SK-N-SH treated with all-trans-retinoic acid at 6 μM for 48 hours (cell line): Measurements from ENCODE around the gene PVALB.

Source experiments
- ATAC-seq: fragments of 200-7000 bp; cut with Tn5 transposase; 3 replicates; pipeline ENCODE4 v1.9.1; 2020; ENCODE audit warnings: mild to moderate bottlenecking, moderate library complexity
- BACH2 ChIP-seq: fragments of 250-450 bp; sonication (Bioruptor Pico); IDR thresholded peaks from 2 replicates; pipeline ENCODE4 v1.9.0; 2021; ENCODE audit warnings: mild to moderate bottlenecking, borderline replicate concordance
- ESRRG ChIP-seq: fragments of 250-450 bp; sonication (Bioruptor Pico); IDR thresholded peaks from 2 replicates; pipeline ENCODE4 v1.6.1; 2021; ENCODE audit warnings: mild to moderate bottlenecking
- GLIS3 ChIP-seq: fragments of 250-450 bp; sonication (Bioruptor Pico); IDR thresholded peaks from 2 replicates; pipeline ENCODE4 v1.5.0; 2020; ENCODE audit warnings: mild to moderate bottlenecking, moderate library complexity
- ISL1 ChIP-seq: fragments of 250-450 bp; sonication (Bioruptor Pico); IDR thresholded peaks from 2 replicates; pipeline ENCODE4 v2.1.2; 2022; ENCODE audit warnings: mild to moderate bottlenecking, moderate library complexity
- PPARA ChIP-seq: fragments of 250-450 bp; sonication (Bioruptor Pico); IDR thresholded peaks from 2 replicates; pipeline ENCODE4 v1.5.0; 2020; ENCODE audit warnings: mild to moderate bottlenecking, borderline replicate concordance
- RARB ChIP-seq: fragments of 250-450 bp; sonication (Bioruptor Pico); IDR thresholded peaks from 2 replicates; pipeline ENCODE4 v1.8.0; 2021; ENCODE audit warnings: mild to moderate bottlenecking, moderate library complexity
- TCF4 ChIP-seq: fragments of 250-450 bp; sonication (Bioruptor Pico); IDR thresholded peaks from 2 replicates; pipeline ENCODE4 v1.8.0; 2021; ENCODE audit warnings: mild to moderate bottlenecking, moderate library complexity, borderline replicate concordance
- TOX ChIP-seq: fragments of 250-450 bp; sonication (Bioruptor Pico); IDR thresholded peaks from 2 replicates; pipeline ENCODE4 v1.8.0; 2021; ENCODE audit warnings: mild to moderate bottlenecking, moderate library complexity, borderline replicate concordance
- ZC3H10 ChIP-seq: fragments of 250-450 bp; sonication (Bioruptor Pico); IDR thresholded peaks from 2 replicates; pipeline ENCODE4 v1.5.1; 2021; ENCODE audit warnings: mild to moderate bottlenecking, moderate library complexity
- ZFP3 ChIP-seq: fragments of 250-450 bp; sonication (Bioruptor Pico); IDR thresholded peaks from 2 replicates; pipeline ENCODE4 v1.5.0; 2020; ENCODE audit warnings: mild to moderate bottlenecking, moderate library complexity
- ZFP30 ChIP-seq: fragments of 450-650 bp; formaldehyde crosslinking; IDR thresholded peaks from 2 replicates; pipeline ENCODE4 v1.5.0; 2022; ENCODE audit warnings: mild to moderate bottlenecking, moderate library complexity
- ZNF70 ChIP-seq: fragments of 450-650 bp; formaldehyde crosslinking; IDR thresholded peaks from 2 replicates; pipeline ENCODE4 v1.5.0; 2020; ENCODE audit warnings: mild to moderate bottlenecking, moderate library complexity
- ZNF8 ChIP-seq: fragments of 450-650 bp; formaldehyde crosslinking; IDR thresholded peaks from 2 replicates; pipeline ENCODE4 v1.5.0; 2020; ENCODE audit warnings: mild to moderate bottlenecking, moderate library complexity
- TF ChIP-seq, protein P1 (sequence below): fragments of 250-450 bp; sonication (Bioruptor Pico); IDR thresholded peaks from 2 replicates; pipeline ENCODE4 v1.5.1; 2021; ENCODE audit warnings: mild to moderate bottlenecking, moderate library complexity
- TF ChIP-seq, protein P2 (sequence below): fragments of 250-450 bp; sonication (Bioruptor Pico); IDR thresholded peaks from 2 replicates; pipeline ENCODE4 v1.8.0; 2020; ENCODE audit warnings: mild to moderate bottlenecking, moderate library complexity, borderline replicate concordance
- TF ChIP-seq, protein P3 (sequence below): fragments of 250-450 bp; sonication (Bioruptor Pico); IDR thresholded peaks from 2 replicates; pipeline ENCODE4 v1.5.0; 2020; ENCODE audit warnings: mild to moderate bottlenecking, moderate library complexity
- TF ChIP-seq, protein P4 (sequence below): fragments of 250-450 bp; sonication (Bioruptor Pico); IDR thresholded peaks from 2 replicates; pipeline ENCODE4 v1.5.1; 2020; ENCODE audit warnings: low read depth, mild to moderate bottlenecking, moderate library complexity

PVALB gene

DNA sequence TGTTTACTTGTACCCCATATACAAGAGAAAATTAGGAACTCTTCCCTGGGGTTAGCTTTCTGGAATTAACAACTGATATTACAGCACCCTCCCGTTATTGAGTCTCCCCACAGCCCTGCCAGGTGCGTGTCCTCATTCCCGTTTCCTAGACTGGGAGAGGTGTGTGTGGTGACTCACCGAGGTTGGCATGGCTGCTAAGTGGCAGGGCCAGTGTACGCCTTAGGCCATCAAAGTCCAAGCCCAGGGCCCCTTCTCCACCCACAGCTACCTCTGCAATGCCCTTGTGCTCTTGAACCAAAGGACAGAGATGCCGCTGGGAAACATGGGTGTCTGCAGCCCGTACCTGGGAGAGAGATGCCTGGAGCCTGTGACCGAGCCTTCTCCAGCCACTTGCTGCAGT is 53.3 kb downstream of the PVALB start (continued):
- TF ChIP-seq, protein P1, sequence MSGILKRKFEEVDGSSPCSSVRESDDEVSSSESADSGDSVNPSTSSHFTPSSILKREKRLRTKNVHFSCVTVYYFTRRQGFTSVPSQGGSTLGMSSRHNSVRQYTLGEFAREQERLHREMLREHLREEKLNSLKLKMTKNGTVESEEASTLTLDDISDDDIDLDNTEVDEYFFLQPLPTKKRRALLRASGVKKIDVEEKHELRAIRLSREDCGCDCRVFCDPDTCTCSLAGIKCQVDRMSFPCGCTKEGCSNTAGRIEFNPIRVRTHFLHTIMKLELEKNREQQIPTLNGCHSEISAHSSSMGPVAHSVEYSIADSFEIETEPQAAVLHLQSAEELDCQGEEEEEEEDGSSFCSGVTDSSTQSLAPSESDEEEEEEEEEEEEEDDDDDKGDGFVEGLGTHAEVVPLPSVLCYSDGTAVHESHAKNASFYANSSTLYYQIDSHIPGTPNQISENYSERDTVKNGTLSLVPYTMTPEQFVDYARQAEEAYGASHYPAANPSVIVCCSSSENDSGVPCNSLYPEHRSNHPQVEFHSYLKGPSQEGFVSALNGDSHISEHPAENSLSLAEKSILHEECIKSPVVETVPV, result no peak
- no peak for TF ChIP-seq ZNF70 (CRISPR knock-in tag)
- no peak for TF ChIP-seq BACH2 (CRISPR knock-in tag)
- TF ChIP-seq ZFP30 (CRISPR knock-in tag), result no peak
- TF ChIP-seq, protein P2, sequence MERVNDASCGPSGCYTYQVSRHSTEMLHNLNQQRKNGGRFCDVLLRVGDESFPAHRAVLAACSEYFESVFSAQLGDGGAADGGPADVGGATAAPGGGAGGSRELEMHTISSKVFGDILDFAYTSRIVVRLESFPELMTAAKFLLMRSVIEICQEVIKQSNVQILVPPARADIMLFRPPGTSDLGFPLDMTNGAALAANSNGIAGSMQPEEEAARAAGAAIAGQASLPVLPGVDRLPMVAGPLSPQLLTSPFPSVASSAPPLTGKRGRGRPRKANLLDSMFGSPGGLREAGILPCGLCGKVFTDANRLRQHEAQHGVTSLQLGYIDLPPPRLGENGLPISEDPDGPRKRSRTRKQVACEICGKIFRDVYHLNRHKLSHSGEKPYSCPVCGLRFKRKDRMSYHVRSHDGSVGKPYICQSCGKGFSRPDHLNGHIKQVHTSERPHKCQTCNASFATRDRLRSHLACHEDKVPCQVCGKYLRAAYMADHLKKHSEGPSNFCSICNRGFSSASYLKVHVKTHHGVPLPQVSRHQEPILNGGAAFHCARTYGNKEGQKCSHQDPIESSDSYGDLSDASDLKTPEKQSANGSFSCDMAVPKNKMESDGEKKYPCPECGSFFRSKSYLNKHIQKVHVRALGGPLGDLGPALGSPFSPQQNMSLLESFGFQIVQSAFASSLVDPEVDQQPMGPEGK (CRISPR knock-in tag), result no peak
- TF ChIP-seq, all 23 proteins: peak for 0

DNA sequence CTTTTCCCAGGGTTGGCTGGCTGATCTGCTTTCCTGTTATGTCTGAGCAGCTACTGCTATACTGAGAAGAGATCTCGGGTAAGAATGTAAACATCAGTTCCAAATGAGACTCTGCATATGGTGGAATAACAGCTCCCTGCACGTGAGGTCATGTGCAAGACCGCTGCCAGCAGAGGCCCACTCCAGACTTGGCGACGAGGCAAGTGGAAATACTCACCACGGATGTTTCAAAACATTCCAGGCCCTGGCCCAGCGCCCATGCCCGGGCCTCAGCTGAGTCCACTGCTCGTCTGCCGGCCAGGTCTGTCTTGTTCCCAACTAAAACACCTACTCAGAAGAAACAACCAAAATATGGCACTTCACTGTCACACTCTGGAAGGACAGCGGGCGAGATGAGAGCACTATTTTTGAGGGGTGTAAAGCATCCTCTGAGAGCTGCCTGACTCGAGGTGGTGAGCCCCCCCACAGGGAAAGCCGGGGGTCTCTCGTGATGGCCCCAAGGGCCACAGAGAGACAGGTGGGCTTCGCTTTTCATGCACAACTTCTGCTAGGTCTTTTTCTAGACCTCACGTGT is 54.1 kb downstream of the PVALB start:
- no peak for ATAC-seq
- TF ChIP-seq ZC3H10 (CRISPR knock-in tag) (no peak), RARB (CRISPR knock-in tag) (no peak), BACH2 (CRISPR knock-in tag) (no peak)
- TF ChIP-seq, protein P2 (CRISPR knock-in tag), result no peak
- TF ChIP-seq, protein P3, sequence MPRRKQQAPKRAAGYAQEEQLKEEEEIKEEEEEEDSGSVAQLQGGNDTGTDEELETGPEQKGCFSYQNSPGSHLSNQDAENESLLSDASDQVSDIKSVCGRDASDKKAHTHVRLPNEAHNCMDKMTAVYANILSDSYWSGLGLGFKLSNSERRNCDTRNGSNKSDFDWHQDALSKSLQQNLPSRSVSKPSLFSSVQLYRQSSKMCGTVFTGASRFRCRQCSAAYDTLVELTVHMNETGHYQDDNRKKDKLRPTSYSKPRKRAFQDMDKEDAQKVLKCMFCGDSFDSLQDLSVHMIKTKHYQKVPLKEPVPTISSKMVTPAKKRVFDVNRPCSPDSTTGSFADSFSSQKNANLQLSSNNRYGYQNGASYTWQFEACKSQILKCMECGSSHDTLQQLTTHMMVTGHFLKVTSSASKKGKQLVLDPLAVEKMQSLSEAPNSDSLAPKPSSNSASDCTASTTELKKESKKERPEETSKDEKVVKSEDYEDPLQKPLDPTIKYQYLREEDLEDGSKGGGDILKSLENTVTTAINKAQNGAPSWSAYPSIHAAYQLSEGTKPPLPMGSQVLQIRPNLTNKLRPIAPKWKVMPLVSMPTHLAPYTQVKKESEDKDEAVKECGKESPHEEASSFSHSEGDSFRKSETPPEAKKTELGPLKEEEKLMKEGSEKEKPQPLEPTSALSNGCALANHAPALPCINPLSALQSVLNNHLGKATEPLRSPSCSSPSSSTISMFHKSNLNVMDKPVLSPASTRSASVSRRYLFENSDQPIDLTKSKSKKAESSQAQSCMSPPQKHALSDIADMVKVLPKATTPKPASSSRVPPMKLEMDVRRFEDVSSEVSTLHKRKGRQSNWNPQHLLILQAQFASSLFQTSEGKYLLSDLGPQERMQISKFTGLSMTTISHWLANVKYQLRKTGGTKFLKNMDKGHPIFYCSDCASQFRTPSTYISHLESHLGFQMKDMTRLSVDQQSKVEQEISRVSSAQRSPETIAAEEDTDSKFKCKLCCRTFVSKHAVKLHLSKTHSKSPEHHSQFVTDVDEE, result no peak

DNA sequence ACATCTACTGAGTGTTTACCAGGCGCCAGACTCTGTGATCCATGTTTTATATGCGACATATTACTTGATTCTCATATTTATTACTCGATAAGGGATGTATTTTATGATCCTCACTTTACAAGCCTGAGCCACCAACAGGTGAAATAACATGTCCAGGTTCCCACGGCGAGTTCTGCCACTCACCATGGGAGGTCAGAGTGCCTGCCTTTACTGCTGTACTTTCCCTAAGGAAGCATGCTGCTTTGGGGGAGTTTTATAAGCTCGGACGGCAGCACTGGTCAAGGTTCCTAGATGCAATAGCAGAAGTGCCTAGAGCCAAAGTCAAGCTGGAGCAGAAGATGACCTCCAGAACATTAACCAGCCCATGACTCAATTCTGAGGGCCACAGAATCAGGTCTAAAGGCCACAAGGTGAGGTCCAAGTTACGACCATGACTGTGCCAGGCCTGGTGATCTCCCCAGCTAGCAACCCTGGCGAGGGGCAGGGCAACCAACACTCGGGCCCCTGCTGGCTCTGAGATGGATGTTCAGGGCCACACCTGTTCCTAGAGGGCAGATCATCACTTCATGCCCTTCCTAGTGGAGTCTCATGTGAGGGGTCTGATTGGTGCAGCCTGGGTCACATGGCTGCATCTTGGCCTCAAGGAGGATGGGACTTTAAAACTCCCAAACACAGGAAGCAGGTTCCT is 55.1 kb downstream of the PVALB start:
- no peak for TF ChIP-seq ZFP30 (CRISPR knock-in tag)
- ATAC-seq, result no peak

DNA sequence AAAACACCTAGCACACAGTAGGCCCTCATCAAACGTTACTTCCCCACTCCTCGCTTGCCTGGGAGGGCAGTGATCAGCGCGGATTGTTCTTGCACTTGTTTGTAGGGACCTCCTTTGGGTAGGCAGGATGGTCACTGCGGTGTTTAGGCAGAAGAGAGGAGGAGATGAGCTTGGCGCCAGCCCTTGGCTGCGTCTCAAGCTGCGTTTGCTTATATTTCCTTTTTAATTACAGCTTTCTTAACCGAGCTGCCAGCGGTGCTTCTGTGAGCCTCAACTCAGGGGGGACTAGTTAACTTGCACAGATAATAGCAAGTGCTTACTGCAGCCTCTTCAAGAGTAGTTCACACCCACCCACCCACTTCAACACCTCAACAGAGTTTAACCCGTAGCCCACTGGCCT is 56.0 kb downstream of the PVALB start:
- ATAC-seq, result no peak
- TF ChIP-seq, protein P3, result no peak
- TF ChIP-seq PPARA (CRISPR knock-in tag), result no peak
- TF ChIP-seq ZFP30 (CRISPR knock-in tag), result no peak
- TF ChIP-seq, protein P1, result no peak
- TF ChIP-seq ZNF8 (CRISPR knock-in tag), result no peak
- TF ChIP-seq ESRRG (CRISPR knock-in tag), result no peak
- no peak for TF ChIP-seq ZNF70 (CRISPR knock-in tag)
- no peak for TF ChIP-seq ISL1 (CRISPR knock-in tag)
- TF ChIP-seq GLIS3, result no peak
- TF ChIP-seq, protein P4, sequence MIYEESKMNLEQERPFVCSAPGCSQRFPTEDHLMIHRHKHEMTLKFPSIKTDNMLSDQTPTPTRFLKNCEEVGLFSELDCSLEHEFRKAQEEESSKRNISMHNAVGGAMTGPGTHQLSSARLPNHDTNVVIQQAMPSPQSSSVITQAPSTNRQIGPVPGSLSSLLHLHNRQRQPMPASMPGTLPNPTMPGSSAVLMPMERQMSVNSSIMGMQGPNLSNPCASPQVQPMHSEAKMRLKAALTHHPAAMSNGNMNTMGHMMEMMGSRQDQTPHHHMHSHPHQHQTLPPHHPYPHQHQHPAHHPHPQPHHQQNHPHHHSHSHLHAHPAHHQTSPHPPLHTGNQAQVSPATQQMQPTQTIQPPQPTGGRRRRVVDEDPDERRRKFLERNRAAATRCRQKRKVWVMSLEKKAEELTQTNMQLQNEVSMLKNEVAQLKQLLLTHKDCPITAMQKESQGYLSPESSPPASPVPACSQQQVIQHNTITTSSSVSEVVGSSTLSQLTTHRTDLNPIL (CRISPR knock-in tag), result no peak
- TF ChIP-seq TOX (CRISPR knock-in tag), result no peak
- TF ChIP-seq ZC3H10 (CRISPR knock-in tag), result no peak
- no peak for TF ChIP-seq TCF4 (CRISPR knock-in tag)
- no peak for TF ChIP-seq ZFP3 (CRISPR knock-in tag)
